A549 (cell line): ENCODE data around the gene ZNF276. TPM values are rescaled to one million over a fixed set of nuclear protein-coding genes. Genes with fewer than 3 reads are reported as not detected.

ENCODE experiments used
- ATAC-seq, 2 experiments: fragments of 200-7000 bp in 1 of 2; fragments of >200 bp in 1 of 2; cut with Nextera tagmentation in 1 of 2; cut with Tn5 transposase in 1 of 2; 3 replicates each; pipeline versions ENCODE4 v1.8.0 to v1.9.1; 2018 to 2020; ENCODE audit warnings: mild to moderate bottlenecking in 1 of 2, moderate library complexity in 1 of 2
- CTCF ChIA-PET: fragments of 300-600 bp; sonication (Branson Sonifier 250); formaldehyde crosslinking; extraction: SDS; loops from one replicate; lab custom pipeline; 2021; ENCODE audit warnings: antibody characterized with exemption, inconsistent platforms; lab: Yijun Ruan, JAX
- POLR2A ChIA-PET: fragments of 350-600 bp; formaldehyde crosslinking; extraction: SDS; loops from one replicate; lab custom pipeline; 2021; ENCODE audit warnings: antibody characterized with exemption, inconsistent platforms; lab: Yijun Ruan, JAX
- DNase-seq, 2 experiments: peaks; one replicate each; pipeline versions ENCODE4 v3.0.0 to v3.0.0-alpha.2; 2011 to 2016; ENCODE audit warnings: low read depth in 1 of 2, low spot score in 1 of 2
- FAIRE-seq: peaks from 2 replicates; lab custom pipeline; 2011; peaks lifted over from hg19 to GRCh38; lab: Jason Lieb, UNC
- H3K27ac ChIP-seq, 2 experiments: fragments of >200 bp; sonication (Bioruptor Twin); formaldehyde crosslinking; 3 replicates each; pipeline ENCODE4 v1.5.1; 2016 to 2017
- H3K4me1 ChIP-seq: fragments of >200 bp; sonication (Bioruptor Twin); formaldehyde crosslinking; 3 replicates; pipeline ENCODE4 v1.6.1; 2016
- H3K4me2 ChIP-seq: fragments of >200 bp; sonication (Bioruptor Twin); formaldehyde crosslinking; 3 replicates; pipeline ENCODE4 v1.6.1; 2016
- H3K4me3 ChIP-seq: fragments of >200 bp; sonication (Bioruptor Twin); formaldehyde crosslinking; 3 replicates; pipeline ENCODE4 v1.5.1; 2016
- H3K9me3 ChIP-seq: fragments of >200 bp; sonication (Bioruptor Twin); formaldehyde crosslinking; 3 replicates; pipeline ENCODE4 v1.6.1; 2016
- ATOH8 ChIP-seq: fragments of 250-450 bp; sonication (Bioruptor Pico); IDR thresholded peaks from 2 replicates; pipeline ENCODE4 v1.5.0; 2020; ENCODE audit warnings: low read depth, mild to moderate bottlenecking, moderate library complexity
- BCL3 ChIP-seq: fragments of >200 bp; sonication (Bioruptor Twin); formaldehyde crosslinking; IDR thresholded peaks from 3 replicates; pipeline ENCODE4 v1.6.1; 2016
- BHLHE40 ChIP-seq: IDR thresholded peaks from 2 replicates; pipeline ENCODE4 v1.6.1; 2012; ENCODE audit warnings: low read depth, low read length, inconsistent platforms
- CBX8 ChIP-seq: fragments of 200-600 bp; sonication (generic); IDR thresholded peaks from 2 replicates; pipeline ENCODE4 v1.6.1; 2016
- CEBPB ChIP-seq, 2 experiments: fragments of >200 bp in 1 of 2; sonication (Bioruptor Twin) in 1 of 2; formaldehyde crosslinking in 1 of 2; IDR thresholded peaks; 2 replicates each; pipeline ENCODE4 v1.6.1; 2012 to 2016
- CHD4 ChIP-seq: fragments of 200-600 bp; sonication (generic); IDR thresholded peaks from 2 replicates; pipeline ENCODE4 v1.6.1; 2016; ENCODE audit warnings: antibody characterized with exemption, mild to moderate bottlenecking, borderline replicate concordance
- EHMT2 ChIP-seq: fragments of 200-600 bp; sonication (generic); IDR thresholded peaks from 2 replicates; pipeline ENCODE4 v1.6.1; 2016; ENCODE audit warnings: antibody characterized with exemption, low read depth, mild to moderate bottlenecking, moderate library complexity
- EP300 ChIP-seq, 2 experiments: fragments of >200 bp; sonication (Bioruptor Twin); formaldehyde crosslinking; IDR thresholded peaks; 2 replicates in 1 of 2; 3 replicates in 1 of 2; pipeline ENCODE4 v1.6.1; 2016 to 2017
- FOSB ChIP-seq: fragments of 250-450 bp; sonication (Bioruptor Pico); IDR thresholded peaks from 2 replicates; pipeline ENCODE4 v1.5.0; 2020; ENCODE audit warnings: mild to moderate bottlenecking, moderate library complexity
- FOXS1 ChIP-seq: fragments of 250-450 bp; sonication (Bioruptor Pico); IDR thresholded peaks from 2 replicates; pipeline ENCODE4 v1.5.0; 2020; ENCODE audit warnings: mild to moderate bottlenecking, moderate library complexity
- GATA3 ChIP-seq: IDR thresholded peaks from 2 replicates; pipeline ENCODE4 v1.6.1; 2012; ENCODE audit warnings: borderline replicate concordance
- HDAC2 ChIP-seq: fragments of 200-600 bp; sonication (generic); IDR thresholded peaks from 2 replicates; pipeline ENCODE4 v1.6.1; 2016
- HOXA7 ChIP-seq: fragments of 250-450 bp; sonication (Bioruptor Pico); IDR thresholded peaks from 2 replicates; pipeline ENCODE4 v1.5.0; 2020; ENCODE audit warnings: mild to moderate bottlenecking, moderate library complexity
- HOXB13 ChIP-seq: fragments of 250-450 bp; sonication (Bioruptor Pico); IDR thresholded peaks from 2 replicates; pipeline ENCODE4 v1.5.0; 2020; ENCODE audit warnings: low read depth, mild to moderate bottlenecking, moderate library complexity
- JUN ChIP-seq, 2 experiments: fragments of >200 bp; sonication (Bioruptor Twin); formaldehyde crosslinking; IDR thresholded peaks; 2 replicates in 1 of 2; 3 replicates in 1 of 2; pipeline ENCODE4 v1.6.1; 2016 to 2017
- KDM1A ChIP-seq: fragments of 200-600 bp; sonication (generic); IDR thresholded peaks from 2 replicates; pipeline ENCODE4 v1.6.1; 2016; ENCODE audit warnings: low read depth, mild to moderate bottlenecking
- KDM5A ChIP-seq: fragments of 200-600 bp; sonication (generic); IDR thresholded peaks from 2 replicates; pipeline ENCODE4 v1.6.1; 2016; ENCODE audit warnings: antibody characterized with exemption, mild to moderate bottlenecking
- MAFK ChIP-seq: fragments of 450-650 bp; IDR thresholded peaks from 2 replicates; pipeline ENCODE4 v1.6.1; 2014; ENCODE audit not compliant: partially characterized antibody
- MAZ ChIP-seq: fragments of 150-350 bp; IDR thresholded peaks from 2 replicates; pipeline ENCODE4 v1.6.1; 2014; ENCODE audit warnings: antibody characterized with exemption, low read depth, low read length, borderline replicate concordance
- MYC ChIP-seq: IDR thresholded peaks from 2 replicates; pipeline ENCODE4 v1.6.1; 2012; ENCODE audit warnings: mild to moderate bottlenecking, inconsistent platforms, low read length, improper control_type of control experiment, borderline replicate concordance
- NPAS2 ChIP-seq: fragments of 250-450 bp; sonication (Bioruptor Pico); IDR thresholded peaks from 2 replicates; pipeline ENCODE4 v1.8.0; 2022; ENCODE audit warnings: mild to moderate bottlenecking, moderate library complexity, borderline replicate concordance
- NR3C1 ChIP-seq: fragments of >200 bp; sonication (Bioruptor Twin); formaldehyde crosslinking; IDR thresholded peaks from 3 replicates; pipeline ENCODE4 v1.6.1; 2017
- POLR2AphosphoS2 ChIP-seq: conservative IDR thresholded peaks from 2 replicates; pipeline ENCODE4 v1.6.1; 2012; ENCODE audit warnings: low read length, improper control_type of control experiment, inconsistent platforms
- RFX5 ChIP-seq: fragments of 450-650 bp; IDR thresholded peaks from 2 replicates; pipeline ENCODE4 v1.7.1; 2014; ENCODE audit warnings: antibody characterized with exemption, mild to moderate bottlenecking, moderate library complexity
- SMC3 ChIP-seq: fragments of >200 bp; sonication (Bioruptor Twin); formaldehyde crosslinking; IDR thresholded peaks from 3 replicates; pipeline ENCODE4 v1.6.1; 2018; ENCODE audit warnings: inconsistent platforms
- SREBF2 ChIP-seq: fragments of 450-650 bp; IDR thresholded peaks from 2 replicates; pipeline ENCODE4 v1.6.1; 2014; ENCODE audit warnings: mild to moderate bottlenecking, moderate library complexity
- TFCP2L1 ChIP-seq: fragments of 250-450 bp; sonication (Bioruptor Pico); IDR thresholded peaks from 2 replicates; pipeline ENCODE4 v1.5.0; 2021; ENCODE audit warnings: mild to moderate bottlenecking
- TP53 ChIP-seq: fragments of 250-450 bp; sonication (Bioruptor Pico); IDR thresholded peaks from 2 replicates; pipeline ENCODE4 v1.5.0; 2021; ENCODE audit warnings: mild to moderate bottlenecking, moderate library complexity
- ZC3H11A ChIP-seq: fragments of 450-650 bp; IDR thresholded peaks from 2 replicates; pipeline ENCODE4 v1.6.1; 2014; ENCODE audit warnings: antibody characterized with exemption, mild to moderate bottlenecking
- ZSCAN20 ChIP-seq: fragments of 250-450 bp; sonication (Bioruptor Pico); IDR thresholded peaks from 2 replicates; pipeline ENCODE4 v1.8.0; 2022; ENCODE audit warnings: mild to moderate bottlenecking, moderate library complexity
- WGBS: methylation state at CpG from one replicate; pipeline ENCODE4 v1.1.6; 2017; ENCODE audit errors: missing lambda C conversion rate; 5-methylcytosine and 5-hydroxymethylcytosine counted together
- polyA minus RNA-seq: library from RNA; depleted of rRNA, polyadenylated mRNA; stranded (reverse); fragments of >200 nt; gene quantifications from 2 replicates; pipeline ENCODE4 v1.2.3, GENCODE V29; 2011; rRNA and poly(A)+ RNA removed
- polyA plus RNA-seq, 4 experiments: library from polyadenylated mRNA; depleted of rRNA in 3 of 4; stranded (reverse); fragments of >200 nt; fragmentation: RNase III in 1 of 4; extraction: RNeasy Plus Mini Kit Qiagen cat#74134 plus additional on column Dnase treatment in 1 of 4; gene quantifications; 2 replicates in 3 of 4; 3 replicates in 1 of 4; pipeline ENCODE4 v1.2.3, GENCODE V29; 2011 to 2017
- TF ChIP-seq, protein P1 (sequence below): fragments of >200 bp; sonication (Bioruptor Twin); formaldehyde crosslinking; IDR thresholded peaks from 3 replicates; pipeline ENCODE4 v1.5.1; 2016
- TF ChIP-seq, protein P2 (sequence below): fragments of 450-650 bp; IDR thresholded peaks from 2 replicates; pipeline ENCODE4 v1.6.1; 2014; ENCODE audit warnings: antibody characterized with exemption
- TF ChIP-seq, protein P3 (sequence below): IDR thresholded peaks from 2 replicates; pipeline ENCODE4 v1.6.1; 2012

Gene ZNF276
- polyA plus RNA-seq (2011; rRNA removed) (6.5 and 7.5 TPM in 2 replicates), polyA plus RNA-seq (2017; fragmentation: RNase III; extraction: RNeasy Plus Mini Kit Qiagen cat#74134 plus additional on column Dnase treatment) (14.0 to 15.4 TPM (median 15.1 TPM) in 3 replicates), polyA minus RNA-seq (10.0 and 10.3 TPM in 2 replicates)
- polyA plus RNA-seq (2012; cell fraction: cytosol; rRNA removed): 16.8 and 18.4 TPM in 2 replicates
- polyA plus RNA-seq (2012; cell fraction: nucleus; rRNA removed): 71.3 and 108 TPM in 2 replicates

DNA sequence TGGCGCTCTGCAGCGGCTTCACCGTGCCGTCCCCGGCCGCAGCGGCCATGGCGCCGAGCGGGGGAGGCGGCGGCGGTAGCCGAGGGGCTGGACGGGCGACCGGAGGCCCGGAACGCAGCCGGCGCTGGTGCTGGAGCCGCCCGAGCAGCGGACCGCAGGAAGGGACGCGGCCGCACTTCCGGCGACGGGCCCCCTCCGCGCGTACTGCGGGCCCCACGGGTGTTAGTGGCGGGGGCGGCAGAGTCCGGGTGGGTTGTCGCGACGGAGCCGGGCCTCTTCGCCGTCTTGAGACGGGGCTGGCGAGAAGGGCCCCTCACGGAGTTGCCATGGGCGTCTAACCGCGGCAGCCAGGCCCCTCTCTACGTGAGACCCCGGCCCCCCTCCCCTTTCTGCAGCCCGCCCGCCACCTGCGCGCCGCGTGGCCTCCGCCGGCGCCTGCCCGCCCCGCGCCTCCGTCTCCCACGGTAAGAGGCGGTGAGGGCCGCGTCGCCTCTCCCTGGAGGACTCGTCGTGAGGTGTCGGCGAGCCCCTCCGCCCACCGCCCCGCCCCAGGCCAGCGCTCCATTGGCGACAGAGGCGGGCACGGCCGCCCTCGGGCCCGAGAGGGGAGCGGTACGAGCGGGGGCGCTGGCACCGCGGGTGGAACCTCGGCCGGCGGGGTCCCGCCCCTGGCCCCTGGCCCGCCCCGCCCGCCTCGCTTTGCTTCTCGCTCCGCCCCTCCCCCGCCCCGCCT, at the start of gene ZNF276, which contains the start of gene VPS9D1:
ZNF276 (plus strand) TSS at position 725 of the 733 bp plus-strand sequence. CDS start 104 bp downstream, outside the sequence.
VPS9D1 (minus strand) TSS at position 86 of the 733 bp plus-strand sequence; CDS start at position 49, 37 bp downstream.
- FAIRE-seq (no peak), DNase-seq (peak; percentile 66 to 85), ATAC-seq (peak; percentile 70 to 74)
- H3K27ac ChIP-seq: peak within 1 kb of the TSS; percentile 96 to 99
- ChIA-PET CTCF (interaction anchor here (6.8 kb wide), 1 partner anchor 15 kb away, joined by 77 read pairs; no protein-coding TSS in a partner anchor), POLR2A (interaction anchor here (1.7 to 1.9 kb wide), 2 partner anchors 14 to 202 kb away, joined by 5 to 14 read pairs; partner anchors contain the start of gene TUBB3)
- H3K9me3 ChIP-seq: no peaks in the 10 kb centered on the region
- peak within 1 kb of the TSS; percentile 94 for H3K4me3 ChIP-seq
- H3K4me1 ChIP-seq: peaks cover 32% of the 10 kb centered on the region
- H3K4me2 ChIP-seq: peak within 1 kb of the TSS; percentile 98
- whole genome bisulfite sequencing: under 1% methylated on average over 21 of the region's 103 CpGs
- TF ChIP-seq POLR2AphosphoS2 (no peak; the same call in 1 of the 2 replicates), NR3C1 (no peak), ZSCAN20 (CRISPR knock-in tag) (no peak), CHD4 (no peak), NPAS2 (CRISPR knock-in tag) (no peak), CBX8 (no peak), EP300 (IDR thresholded peaks at IDR 0.05) (no peak), GATA3 (no peak), CEBPB (IDR thresholded peaks at IDR 0.05) (no peak), MAFK (no peak), MAZ (peak; percentile 90), FOSB (CRISPR knock-in tag) (no peak), BHLHE40 (no peak), TFCP2L1 (peak; percentile 76; the same call in 1 of the 2 replicates), JUN (IDR thresholded peaks at IDR 0.05) (peak; percentile 73 to 97; a peak in 4 of 5 replicates), ZC3H11A (no peak), ATOH8 (CRISPR knock-in tag) (0 out of 2 replicates have a peak, but pooled peaks have one; percentile 49), HOXB13 (CRISPR knock-in tag) (no peak), SREBF2 (no peak), KDM1A (no peak), SMC3 (no peak), EHMT2 (no peak), TP53 (CRISPR knock-in tag) (peak; percentile 78; the same call in 1 of the 2 replicates), KDM5A (peak; percentile 55; the same call in 1 of the 2 replicates), RFX5 (no peak), HDAC2 (no peak), BCL3 (peak; percentile 66; the same call in 2 of the 3 replicates), MYC (peak; percentile 78; the same call in 1 of the 2 replicates), HOXA7 (CRISPR knock-in tag) (no peak), FOXS1 (no peak)
- TF ChIP-seq, protein P1, sequence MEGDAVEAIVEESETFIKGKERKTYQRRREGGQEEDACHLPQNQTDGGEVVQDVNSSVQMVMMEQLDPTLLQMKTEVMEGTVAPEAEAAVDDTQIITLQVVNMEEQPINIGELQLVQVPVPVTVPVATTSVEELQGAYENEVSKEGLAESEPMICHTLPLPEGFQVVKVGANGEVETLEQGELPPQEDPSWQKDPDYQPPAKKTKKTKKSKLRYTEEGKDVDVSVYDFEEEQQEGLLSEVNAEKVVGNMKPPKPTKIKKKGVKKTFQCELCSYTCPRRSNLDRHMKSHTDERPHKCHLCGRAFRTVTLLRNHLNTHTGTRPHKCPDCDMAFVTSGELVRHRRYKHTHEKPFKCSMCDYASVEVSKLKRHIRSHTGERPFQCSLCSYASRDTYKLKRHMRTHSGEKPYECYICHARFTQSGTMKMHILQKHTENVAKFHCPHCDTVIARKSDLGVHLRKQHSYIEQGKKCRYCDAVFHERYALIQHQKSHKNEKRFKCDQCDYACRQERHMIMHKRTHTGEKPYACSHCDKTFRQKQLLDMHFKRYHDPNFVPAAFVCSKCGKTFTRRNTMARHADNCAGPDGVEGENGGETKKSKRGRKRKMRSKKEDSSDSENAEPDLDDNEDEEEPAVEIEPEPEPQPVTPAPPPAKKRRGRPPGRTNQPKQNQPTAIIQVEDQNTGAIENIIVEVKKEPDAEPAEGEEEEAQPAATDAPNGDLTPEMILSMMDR: no peak
- TF ChIP-seq, protein P2, sequence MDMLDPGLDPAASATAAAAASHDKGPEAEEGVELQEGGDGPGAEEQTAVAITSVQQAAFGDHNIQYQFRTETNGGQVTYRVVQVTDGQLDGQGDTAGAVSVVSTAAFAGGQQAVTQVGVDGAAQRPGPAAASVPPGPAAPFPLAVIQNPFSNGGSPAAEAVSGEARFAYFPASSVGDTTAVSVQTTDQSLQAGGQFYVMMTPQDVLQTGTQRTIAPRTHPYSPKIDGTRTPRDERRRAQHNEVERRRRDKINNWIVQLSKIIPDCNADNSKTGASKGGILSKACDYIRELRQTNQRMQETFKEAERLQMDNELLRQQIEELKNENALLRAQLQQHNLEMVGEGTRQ: no peak
- TF ChIP-seq, protein P3, sequence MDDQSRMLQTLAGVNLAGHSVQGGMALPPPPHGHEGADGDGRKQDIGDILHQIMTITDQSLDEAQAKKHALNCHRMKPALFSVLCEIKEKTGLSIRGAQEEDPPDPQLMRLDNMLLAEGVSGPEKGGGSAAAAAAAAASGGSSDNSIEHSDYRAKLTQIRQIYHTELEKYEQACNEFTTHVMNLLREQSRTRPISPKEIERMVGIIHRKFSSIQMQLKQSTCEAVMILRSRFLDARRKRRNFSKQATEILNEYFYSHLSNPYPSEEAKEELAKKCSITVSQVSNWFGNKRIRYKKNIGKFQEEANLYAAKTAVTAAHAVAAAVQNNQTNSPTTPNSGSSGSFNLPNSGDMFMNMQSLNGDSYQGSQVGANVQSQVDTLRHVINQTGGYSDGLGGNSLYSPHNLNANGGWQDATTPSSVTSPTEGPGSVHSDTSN: peak; percentile 86
